H1 (cell line): ENCODE data around the gene HNF4A. TPM values are rescaled to one million over a fixed set of nuclear protein-coding genes. Genes with fewer than 3 reads are reported as not detected.

ENCODE experiments used
- CTCF ChIA-PET: fragments of 300-600 bp; sonication (Branson Sonifier 250); formaldehyde crosslinking; loops from one replicate; lab custom pipeline; 2021; ENCODE audit not compliant: partially characterized antibody; lab: Charles Lee
- POLR2A ChIA-PET: fragments of 300-600 bp; sonication (Branson Sonifier 250); formaldehyde crosslinking; loops from one replicate; lab custom pipeline; 2021; ENCODE audit warnings: inconsistent platforms; ENCODE audit not compliant: partially characterized antibody; lab: Charles Lee
- DNase-seq, 2 experiments: peaks; one replicate each; pipeline versions ENCODE4 v3.0.0 to v3.0.0-alpha.2; 2010 to 2022; ENCODE audit warnings: low spot score in 2 of 2, low read depth in 1 of 2, mixed read lengths in 1 of 2
- FAIRE-seq: peaks from 2 replicates; lab custom pipeline; 2011; peaks lifted over from hg19 to GRCh38; lab: Jason Lieb, UNC
- H2AFZ ChIP-seq: 2 replicates; pipeline ENCODE4 v1.8.1; 2012; ENCODE audit warnings: low read length, inconsistent platforms
- H2AK5ac ChIP-seq: 2 replicates; pipeline ENCODE4 v1.6.1; 2013; ENCODE audit warnings: low read depth, low read length
- H2BK120ac ChIP-seq: replicated peaks from 2 replicates; pipeline ENCODE3; 2013; ENCODE audit warnings: low read depth, low read length, inconsistent platforms
- H2BK12ac ChIP-seq: 2 replicates; pipeline ENCODE4 v1.6.1; 2013; ENCODE audit warnings: low read depth, low read length
- H2BK15ac ChIP-seq: 2 replicates; pipeline ENCODE4 v1.6.1; 2013; ENCODE audit warnings: low read length
- H2BK20ac ChIP-seq: 2 replicates; pipeline ENCODE4 v1.6.1; 2013; ENCODE audit warnings: low read length
- H2BK5ac ChIP-seq: 2 replicates; pipeline ENCODE4 v1.6.1; 2013; ENCODE audit warnings: low read depth, low read length
- H3K14ac ChIP-seq: 2 replicates; pipeline ENCODE4 v1.6.1; 2013; ENCODE audit warnings: inconsistent platforms; ENCODE audit not compliant: insufficient read length
- H3K18ac ChIP-seq: 2 replicates; pipeline ENCODE4 v1.6.1; 2013; ENCODE audit warnings: low read length; ENCODE audit errors: extremely low read depth
- H3K23ac ChIP-seq: 2 replicates; pipeline ENCODE4 v1.6.1; 2013; ENCODE audit warnings: inconsistent platforms; ENCODE audit not compliant: insufficient read length
- H3K23me2 ChIP-seq: 2 replicates; pipeline ENCODE4 v1.6.1; 2013; ENCODE audit warnings: low read depth, low read length
- H3K27ac ChIP-seq: 2 replicates; pipeline ENCODE4 v1.6.1; 2011; ENCODE audit warnings: low read depth, low read length, inconsistent platforms
- H3K27me3 ChIP-seq, 4 experiments: replicated peaks in 1 of 4; 1 replicate in 1 of 4; 2 replicates in 3 of 4; pipeline versions ENCODE4 v1.6.1 to v1.8.1; 2011 to 2013; ENCODE audit warnings: low read length in 3 of 4, mild to moderate bottlenecking in 3 of 4, inconsistent platforms in 2 of 4, mixed read lengths in 2 of 4, moderate library complexity in 1 of 4; ENCODE audit not compliant: control insufficient read depth in 3 of 4, insufficient read depth in 3 of 4; ENCODE audit errors: extremely low read depth in 1 of 4
- H3K36me3 ChIP-seq, 4 experiments: 2 replicates each; pipeline versions ENCODE4 v1.6.1 to v1.8.1; 2011 to 2013; ENCODE audit warnings: mild to moderate bottlenecking in 4 of 4, low read length in 3 of 4, moderate library complexity in 2 of 4, control low read depth in 1 of 4, inconsistent platforms in 1 of 4; ENCODE audit not compliant: insufficient read depth in 4 of 4, control insufficient read depth in 2 of 4
- H3K4ac ChIP-seq: replicated peaks from 2 replicates; pipeline ENCODE3; 2013; ENCODE audit warnings: low read length, low read depth, mixed read lengths, inconsistent platforms; ENCODE audit not compliant: insufficient read length
- H3K4me1 ChIP-seq, 4 experiments: replicated peaks in 1 of 4; 1 replicate in 1 of 4; 2 replicates in 3 of 4; pipeline versions ENCODE4 v1.6.1 to v1.8.1; 2011 to 2013; ENCODE audit warnings: low read length in 3 of 4, inconsistent platforms in 2 of 4, mixed read lengths in 1 of 4; ENCODE audit not compliant: insufficient read depth in 4 of 4, control insufficient read depth in 3 of 4
- H3K4me2 ChIP-seq, 2 experiments: 2 replicates each; pipeline versions ENCODE4 v1.6.1 to v1.8.1; 2011 to 2013; ENCODE audit warnings: low read depth in 2 of 2, low read length in 2 of 2, control low read depth in 1 of 2, inconsistent platforms in 1 of 2, mild to moderate bottlenecking in 1 of 2; ENCODE audit not compliant: insufficient read depth in 1 of 2
- H3K4me3 ChIP-seq, 4 experiments: fragments of 200-600, 300-600 bp in 1 of 4; sonication (generic), shearing (Covaris generic), sonication (Bioruptor Twin) in 1 of 4; 2 replicates each; pipeline versions ENCODE4 v1.5.1 to v1.8.1; 2011 to 2016; ENCODE audit warnings: low read length in 4 of 4, low read depth in 3 of 4, control low read depth in 2 of 4, inconsistent platforms in 2 of 4, mild to moderate bottlenecking in 2 of 4, mixed read lengths in 1 of 4, moderate library complexity in 1 of 4; ENCODE audit not compliant: insufficient read depth in 2 of 4; ENCODE audit errors: extremely low read depth in 1 of 4
- H3K56ac ChIP-seq: replicated peaks from 2 replicates; pipeline ENCODE3; 2013; ENCODE audit warnings: low read depth, mild to moderate bottlenecking, mixed read lengths, low read length, inconsistent platforms; ENCODE audit not compliant: insufficient read length
- H3K79me1 ChIP-seq: 2 replicates; pipeline ENCODE4 v1.6.1; 2013; ENCODE audit warnings: low read depth, low read length, control low read depth
- H3K79me2 ChIP-seq, 2 experiments: 2 replicates each; pipeline versions ENCODE4 v1.6.1 to v1.8.1; 2012 to 2013; ENCODE audit warnings: low read length in 2 of 2, mild to moderate bottlenecking in 2 of 2, inconsistent platforms in 1 of 2; ENCODE audit not compliant: insufficient read depth in 2 of 2, control insufficient read depth in 1 of 2
- H3K9ac ChIP-seq, 4 experiments: replicated peaks in 1 of 4; 1 replicate in 1 of 4; 2 replicates in 3 of 4; pipeline versions ENCODE4 v1.6.1 to v1.8.1; 2011 to 2013; ENCODE audit warnings: low read depth in 3 of 4, low read length in 3 of 4, control low read depth in 2 of 4, mild to moderate bottlenecking in 2 of 4, moderate library complexity in 2 of 4, inconsistent platforms in 1 of 4; ENCODE audit errors: extremely low read depth in 1 of 4
- H3K9me3 ChIP-seq, 2 experiments: 2 replicates each; pipeline versions ENCODE4 v1.6.1 to v1.8.1; 2012 to 2013; ENCODE audit warnings: mild to moderate bottlenecking in 2 of 2, moderate library complexity in 2 of 2, control low read depth in 1 of 2, inconsistent platforms in 1 of 2, low read depth in 1 of 2, low read length in 1 of 2, mixed read lengths in 1 of 2; ENCODE audit not compliant: insufficient read depth in 2 of 2
- H4K20me1 ChIP-seq, 2 experiments: replicated peaks in 1 of 2; 2 replicates each; pipeline versions ENCODE3 to v1.8.1; 2011 to 2013; ENCODE audit warnings: inconsistent platforms in 2 of 2, low read length in 2 of 2, mild to moderate bottlenecking in 1 of 2; ENCODE audit not compliant: insufficient read depth in 2 of 2, control insufficient read depth in 1 of 2
- H4K5ac ChIP-seq: 2 replicates; pipeline ENCODE4 v1.6.1; 2013; ENCODE audit warnings: low read length, low read depth, mixed read lengths, inconsistent platforms; ENCODE audit not compliant: insufficient read length
- H4K8ac ChIP-seq: 2 replicates; pipeline ENCODE4 v1.8.0; 2013; ENCODE audit warnings: mild to moderate bottlenecking, moderate library complexity, low read length, inconsistent platforms; ENCODE audit not compliant: insufficient read depth; ENCODE audit errors: extremely low read depth
- H4K91ac ChIP-seq: replicated peaks from 2 replicates; pipeline ENCODE3; 2013; ENCODE audit warnings: low read length, mixed read lengths, inconsistent platforms; ENCODE audit not compliant: insufficient read length
- CBX8 ChIP-seq: fragments of 300-800, 300-1000 bp; sonication (generic); IDR thresholded peaks from 2 replicates; pipeline ENCODE4 v1.7.1; 2016; ENCODE audit warnings: low read depth, low read length, borderline replicate concordance
- E2F6 ChIP-seq: IDR thresholded peaks from 2 replicates; pipeline ENCODE4 v1.6.1; 2012; ENCODE audit warnings: inconsistent platforms
- FOSL1 ChIP-seq: IDR thresholded peaks from 2 replicates; pipeline ENCODE4 v1.6.1; 2011; ENCODE audit warnings: mild to moderate bottlenecking, low read depth, low read length, moderate library complexity; ENCODE audit not compliant: insufficient read depth
- KDM4A ChIP-seq: IDR thresholded peaks from one replicate; pipeline ENCODE4 v1.7.1; 2012; ENCODE audit warnings: low read depth, mild to moderate bottlenecking, moderate library complexity, low read length, inconsistent platforms; ENCODE audit not compliant: severe bottlenecking
- KDM5A ChIP-seq: fragments of 200-600 bp; IDR thresholded peaks from 2 replicates; pipeline ENCODE4 v1.7.1; 2012; ENCODE audit warnings: mild to moderate bottlenecking, low read length, inconsistent platforms, mixed read lengths
- PHF8 ChIP-seq: fragments of 200-600 bp; sonication (generic); conservative IDR thresholded peaks from 2 replicates; pipeline ENCODE4 v1.7.1; 2012; ENCODE audit warnings: low read depth, mild to moderate bottlenecking, inconsistent platforms, low read length, moderate library complexity
- POLR2A ChIP-seq, 2 experiments: IDR thresholded peaks; 1 replicate in 1 of 2; 2 replicates in 1 of 2; pipeline ENCODE4 v1.6.1; 2011; ENCODE audit warnings: low read depth in 2 of 2, low read length in 2 of 2, mild to moderate bottlenecking in 2 of 2; ENCODE audit errors: control extremely low read depth in 1 of 2
- RBBP5 ChIP-seq: IDR thresholded peaks from 2 replicates; pipeline ENCODE4 v1.7.1; 2012; ENCODE audit warnings: low read depth, mild to moderate bottlenecking, inconsistent platforms, low read length, moderate library complexity, borderline replicate concordance
- SIN3A ChIP-seq, 2 experiments: IDR thresholded peaks in 1 of 2; conservative IDR thresholded peaks in 1 of 2; 2 replicates each; pipeline ENCODE4 v1.6.1; 2011 to 2012; ENCODE audit warnings: low read length in 2 of 2, improper control_type of control experiment in 1 of 2, low read depth in 1 of 2, mild to moderate bottlenecking in 1 of 2
- SIX5 ChIP-seq: IDR thresholded peaks from 2 replicates; pipeline ENCODE4 v1.6.1; 2011; ENCODE audit warnings: mild to moderate bottlenecking, low read depth, low read length
- SP4 ChIP-seq: IDR thresholded peaks from 2 replicates; pipeline ENCODE4 v1.6.1; 2012; ENCODE audit warnings: low read length, inconsistent platforms
- SRF ChIP-seq: IDR thresholded peaks from 2 replicates; pipeline ENCODE4 v1.6.1; 2011; ENCODE audit warnings: mild to moderate bottlenecking, low read depth, low read length, moderate library complexity
- YY1 ChIP-seq: IDR thresholded peaks from 2 replicates; pipeline ENCODE4 v1.6.1; 2011; ENCODE audit warnings: low read depth, mild to moderate bottlenecking, low read length
- ZNF274 ChIP-seq: IDR thresholded peaks from 2 replicates; pipeline ENCODE4 v1.7.0; 2012; ENCODE audit warnings: low read length, borderline replicate concordance; ENCODE audit errors: extremely low read depth
- WGBS, 2 experiments: shearing (Covaris generic) in 1 of 2; methylation state at CpG; one replicate each; pipeline versions ENCODE4 v1.1.6 to v1.1.7; 2013 to 2015; ENCODE audit warnings: low lambda C conversion rate in 2 of 2, mixed read lengths in 2 of 2, inconsistent platforms in 1 of 2, low coverage in 1 of 2, missing lambda C conversion rate in 1 of 2; ENCODE audit not compliant: insufficient replicate concordance in 2 of 2, insufficient coverage in 1 of 2, insufficient read length in 1 of 2; ENCODE audit errors: extremely low coverage in 1 of 2, missing lambda C conversion rate in 1 of 2; 5-methylcytosine and 5-hydroxymethylcytosine counted together
- polyA plus RNA-seq, 7 experiments: library from polyadenylated mRNA; depleted of rRNA in 3 of 7; stranded (reverse) in 5 of 7; unstranded in 2 of 7; fragments of >200 nt in 5 of 7; fragments of 200-250 nt in 2 of 7; gene quantifications; 1 replicate in 5 of 7; 2 replicates in 1 of 7; 4 replicates in 1 of 7; pipeline versions ENCODE4 v1.2.1 to v1.2.3, GENCODE V29; 2011 to 2013; ENCODE audit warnings: missing spikeins in 2 of 7, mixed read lengths in 2 of 7
- total RNA-seq: library from RNA; stranded (reverse); fragmentation: NEBNext Ultra II Directional; extraction: Animal tissue kit (Norgen Biotek cat#: 25700); gene quantifications from 2 replicates; pipeline ENCODE4 v1.2.1, GENCODE V29; 2021

The HNF4A gene
- total and polyA plus RNA-seq, 2 of the 8 experiments (the other 6 are each of a cell fraction or from before 2014, with no cell fraction given): 0.03 TPM; not detected in 1

GRCh38 chr20:44362466-44362940, 7.0 kb downstream of the HNF4A start:
- Histone ChIP-seq H3K9me3 (no peaks in the 10 kb centered on the region), H2BK12ac (no peak overlapping the region), H2AK5ac (no peak overlapping the region), H2BK120ac (no peak overlapping the region), H3K27me3 (no peaks in the 10 kb centered on the region), H3K18ac (no peak overlapping the region), H2BK15ac (no peak overlapping the region), H3K23ac (no peak overlapping the region), H4K8ac (no peak overlapping the region), H3K79me1 (no peaks in the 10 kb centered on the region), H3K36me3 (no peaks in the 10 kb centered on the region), H3K23me2 (peaks cover 5% of the 10 kb centered on the region; the same call in 1 of the 2 replicates), H3K14ac (no peak overlapping the region), H2BK5ac (no peak overlapping the region), H4K5ac (no peak overlapping the region), H2BK20ac (no peak overlapping the region), H3K56ac (no peak overlapping the region), H3K4me1 (no peaks in the 10 kb centered on the region), H3K4me3 (no peak overlapping the region), H4K91ac (no peak overlapping the region), H4K20me1 (no peaks in the 10 kb centered on the region), H3K27ac (no peak overlapping the region), H3K4ac (no peak overlapping the region), H3K9ac (no peak overlapping the region), H2AFZ (no peak overlapping the region), H3K4me2 (no peak overlapping the region), H3K79me2 (no peaks in the 10 kb centered on the region)
- CTCF ChIA-PET: interaction anchor here (2.5 kb wide), 1 partner anchor 145 kb away, joined by 8 read pairs; no protein-coding TSS in a partner anchor
- 87% methylated on average over 4 of the region's 4 CpGs; no CpG with 5 or more reads in 1 of the 2 experiments for WGBS, 2 experiments
- FAIRE-seq: no peak
- no peak for DNase-seq
- POLR2A ChIA-PET: no interaction called here
- TF ChIP-seq PHF8 (no peak), POLR2A (IDR thresholded peaks at IDR 0.05; ENCODE audit: control extremely low read depth in 1 of 2, low read depth in 2 of 2, low read length in 2 of 2) (no peak), SP4 (no peak), KDM5A (no peak), KDM4A (no peak), YY1 (no peak), SRF (no peak), FOSL1 (no peak), E2F6 (no peak), SIX5 (no peak), RBBP5 (no peak), CBX8 (no peak), ZNF274 (no peak), SIN3A (conservative IDR thresholded peaks at IDR 0.05 in 1 of 2, IDR thresholded peaks at IDR 0.05 in 1 of 2; ENCODE audit: low read depth in 1 of 2, low read length in 2 of 2) (no peak)
